ENCODE results near the gene PRDX5. TPM values are rescaled to one million over a fixed set of nuclear protein-coding genes. Genes with fewer than 3 reads are reported as not detected.

Gene PRDX5
- total and polyA plus RNA-seq, 10 of the 15 experiments (the other 5 are each of a cell fraction or from before 2014, with no cell fraction given) = 95.7 to 406 (median 240) TPM

DNA sequence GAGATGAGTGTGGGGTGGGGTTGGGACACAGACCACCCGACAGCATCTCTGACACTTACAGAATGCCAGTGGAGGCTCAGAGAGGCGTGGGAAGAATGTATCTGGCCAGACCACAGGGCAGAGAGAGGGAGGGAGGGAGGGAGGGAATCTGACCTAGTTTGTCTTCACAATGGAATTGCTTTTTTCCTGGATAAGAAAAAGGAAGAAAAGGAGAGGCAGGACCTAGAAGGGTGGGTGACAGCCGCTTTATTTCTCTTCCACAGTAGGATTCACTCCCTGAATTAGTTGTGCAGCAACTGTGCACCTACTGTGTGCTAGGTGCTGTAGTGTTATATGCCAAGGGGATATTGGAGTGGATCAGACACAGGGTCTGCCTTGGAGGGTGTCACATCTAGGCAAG is 23.1 kb upstream of the PRDX5 start:
- in situ Hi-C loops (cut with MboI) = no loop called here
- 22% methylated on average over 2 of the region's 3 CpGs for WGBS (ENCODE audit: insufficient coverage, insufficient replicate concordance, low lambda C conversion rate, missing lambda C conversion rate)
- no peaks in the 10 kb centered on the region for H3K36me3 ChIP-seq (ENCODE audit: control insufficient read depth in 2 of 2, insufficient read depth in 2 of 2, low read length in 1 of 2)
- ChIA-PET POLR2A (interaction anchor here (0.6 to 0.7 kb wide), 6 partner anchors 26 to 734 kb away, joined by 3 to 5 read pairs (median 3); partner anchors contain the start of gene PPP1R14B), RAD21 (ENCODE audit: unreplicated experiment) (no interaction called here), SMC1A (ENCODE audit: uncharacterized antibody, unreplicated experiment) (interaction anchor here (0.7 kb wide), 1 partner anchor 35 kb away, joined by 4 read pairs; no protein-coding TSS in a partner anchor), CTCF (no interaction called here)
- ATAC-seq = no peak
- no peaks in the 10 kb centered on the region for H3K79me2 ChIP-seq (ENCODE audit: control insufficient read depth, insufficient read depth, low read length)
- TF ChIP-seq, protein P1, sequence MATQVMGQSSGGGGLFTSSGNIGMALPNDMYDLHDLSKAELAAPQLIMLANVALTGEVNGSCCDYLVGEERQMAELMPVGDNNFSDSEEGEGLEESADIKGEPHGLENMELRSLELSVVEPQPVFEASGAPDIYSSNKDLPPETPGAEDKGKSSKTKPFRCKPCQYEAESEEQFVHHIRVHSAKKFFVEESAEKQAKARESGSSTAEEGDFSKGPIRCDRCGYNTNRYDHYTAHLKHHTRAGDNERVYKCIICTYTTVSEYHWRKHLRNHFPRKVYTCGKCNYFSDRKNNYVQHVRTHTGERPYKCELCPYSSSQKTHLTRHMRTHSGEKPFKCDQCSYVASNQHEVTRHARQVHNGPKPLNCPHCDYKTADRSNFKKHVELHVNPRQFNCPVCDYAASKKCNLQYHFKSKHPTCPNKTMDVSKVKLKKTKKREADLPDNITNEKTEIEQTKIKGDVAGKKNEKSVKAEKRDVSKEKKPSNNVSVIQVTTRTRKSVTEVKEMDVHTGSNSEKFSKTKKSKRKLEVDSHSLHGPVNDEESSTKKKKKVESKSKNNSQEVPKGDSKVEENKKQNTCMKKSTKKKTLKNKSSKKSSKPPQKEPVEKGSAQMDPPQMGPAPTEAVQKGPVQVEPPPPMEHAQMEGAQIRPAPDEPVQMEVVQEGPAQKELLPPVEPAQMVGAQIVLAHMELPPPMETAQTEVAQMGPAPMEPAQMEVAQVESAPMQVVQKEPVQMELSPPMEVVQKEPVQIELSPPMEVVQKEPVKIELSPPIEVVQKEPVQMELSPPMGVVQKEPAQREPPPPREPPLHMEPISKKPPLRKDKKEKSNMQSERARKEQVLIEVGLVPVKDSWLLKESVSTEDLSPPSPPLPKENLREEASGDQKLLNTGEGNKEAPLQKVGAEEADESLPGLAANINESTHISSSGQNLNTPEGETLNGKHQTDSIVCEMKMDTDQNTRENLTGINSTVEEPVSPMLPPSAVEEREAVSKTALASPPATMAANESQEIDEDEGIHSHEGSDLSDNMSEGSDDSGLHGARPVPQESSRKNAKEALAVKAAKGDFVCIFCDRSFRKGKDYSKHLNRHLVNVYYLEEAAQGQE (IDR thresholded peaks at IDR 0.05; ENCODE audit: low read depth, low read length) = no peak
- H3K27me3 ChIP-seq (replicated peaks in 1 of 2; ENCODE audit: control insufficient read depth in 2 of 2, insufficient read depth in 2 of 2, low read length in 1 of 2) = peaks cover 17 to 26% of the 10 kb centered on the region in 2 experiments
- FAIRE-seq = no peak
- no peaks in the 10 kb centered on the region; the same call in 1 of the 2 replicates for H3K4me1 ChIP-seq (ENCODE audit: control insufficient read depth, insufficient read depth, low read length)
- intact Hi-C loops (cut with micrococcal nuclease; ENCODE audit: unreplicated experiment) = no loop called here
- BruUV-seq (replicated peaks) = no TSS peak
- no peak overlapping the region for H3K27ac ChIP-seq (ENCODE audit: control insufficient read depth, insufficient read depth)
- H4K20me1 ChIP-seq (ENCODE audit: control insufficient read depth, insufficient read depth) = no peaks in the 10 kb centered on the region; the same call in 1 of the 2 replicates
- no peaks in the 10 kb centered on the region for H3K9me3 ChIP-seq (replicated peaks; ENCODE audit: control insufficient read depth, insufficient read depth, low read length)
- no peak overlapping the region for H3K4me2 ChIP-seq (ENCODE audit: control insufficient read depth, insufficient read depth)
- no peak overlapping the region for H2AFZ ChIP-seq (ENCODE audit: control insufficient read depth, low read depth, low read length)
- DNase-seq (ENCODE audit: low read depth, low spot score) = no peak
- no peak overlapping the region for H3K4me3 ChIP-seq
- H3K9ac ChIP-seq (ENCODE audit: control insufficient read depth, insufficient read depth, low read length) = no peak overlapping the region

DNA sequence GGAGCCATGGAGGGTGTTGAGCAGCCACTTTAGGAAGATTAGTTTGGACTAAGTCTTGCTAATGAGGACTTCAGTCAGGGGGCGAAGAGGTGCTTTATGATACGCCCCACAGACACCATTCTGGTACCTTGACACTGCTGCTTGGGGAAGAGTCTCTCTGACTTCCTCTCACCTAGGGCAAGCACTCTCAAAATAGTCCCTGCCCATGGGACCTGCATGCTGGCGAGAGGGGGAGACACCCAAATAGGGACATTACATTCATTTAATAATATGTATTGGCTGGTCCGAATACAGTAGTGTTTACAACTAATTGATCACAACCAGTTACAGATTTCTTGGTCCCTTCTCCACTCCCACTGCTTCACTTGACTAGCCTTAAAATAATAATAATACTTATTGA is 22.2 kb upstream of the PRDX5 start:
- no peaks in the 10 kb centered on the region for H3K79me2 ChIP-seq (ENCODE audit: control insufficient read depth, insufficient read depth, low read length)
- intact Hi-C loops (cut with micrococcal nuclease; ENCODE audit: unreplicated experiment) = no loop called here
- H3K4me2 ChIP-seq (ENCODE audit: control insufficient read depth, insufficient read depth) = no peak overlapping the region
- RAD21 ChIA-PET (ENCODE audit: unreplicated experiment) = no interaction called here
- no peak overlapping the region for H3K4me3 ChIP-seq
- no TSS peak for BruUV-seq (replicated peaks)
- CTCF ChIA-PET = no interaction called here
- no peaks in the 10 kb centered on the region for H3K9me3 ChIP-seq (replicated peaks; ENCODE audit: control insufficient read depth, insufficient read depth, low read length)
- POLR2A ChIA-PET = interaction anchor here (0.6 kb wide), 1 partner anchor 119 kb away, joined by 6 read pairs; no protein-coding TSS in a partner anchor
- H3K27ac ChIP-seq (ENCODE audit: control insufficient read depth, insufficient read depth) = no peak overlapping the region
- peaks cover 20 to 35% of the 10 kb centered on the region in 2 experiments for H3K27me3 ChIP-seq (replicated peaks in 1 of 2; ENCODE audit: control insufficient read depth in 2 of 2, insufficient read depth in 2 of 2, low read length in 1 of 2)
- SMC1A ChIA-PET (ENCODE audit: uncharacterized antibody, unreplicated experiment) = interaction anchor here (0.7 kb wide), 1 partner anchor 36 kb away, joined by 4 read pairs; no protein-coding TSS in a partner anchor
- no peak for ATAC-seq
- H2AFZ ChIP-seq (ENCODE audit: control insufficient read depth, low read depth, low read length) = no peak overlapping the region
- TF ChIP-seq ZNF274 (IDR thresholded peaks at IDR 0.05; ENCODE audit: insufficient read depth, insufficient read length) = no peak
- no peak for TF ChIP-seq JUND (IDR thresholded peaks at IDR 0.05; ENCODE audit: low read depth, low read length)
- no peak for TF ChIP-seq NFXL1 (IDR thresholded peaks at IDR 0.05; ENCODE audit: borderline replicate concordance)
- no peak for TF ChIP-seq WRNIP1 (IDR thresholded peaks at IDR 0.05; ENCODE audit: borderline replicate concordance, low read depth, low read length)
- TF ChIP-seq, protein P2, sequence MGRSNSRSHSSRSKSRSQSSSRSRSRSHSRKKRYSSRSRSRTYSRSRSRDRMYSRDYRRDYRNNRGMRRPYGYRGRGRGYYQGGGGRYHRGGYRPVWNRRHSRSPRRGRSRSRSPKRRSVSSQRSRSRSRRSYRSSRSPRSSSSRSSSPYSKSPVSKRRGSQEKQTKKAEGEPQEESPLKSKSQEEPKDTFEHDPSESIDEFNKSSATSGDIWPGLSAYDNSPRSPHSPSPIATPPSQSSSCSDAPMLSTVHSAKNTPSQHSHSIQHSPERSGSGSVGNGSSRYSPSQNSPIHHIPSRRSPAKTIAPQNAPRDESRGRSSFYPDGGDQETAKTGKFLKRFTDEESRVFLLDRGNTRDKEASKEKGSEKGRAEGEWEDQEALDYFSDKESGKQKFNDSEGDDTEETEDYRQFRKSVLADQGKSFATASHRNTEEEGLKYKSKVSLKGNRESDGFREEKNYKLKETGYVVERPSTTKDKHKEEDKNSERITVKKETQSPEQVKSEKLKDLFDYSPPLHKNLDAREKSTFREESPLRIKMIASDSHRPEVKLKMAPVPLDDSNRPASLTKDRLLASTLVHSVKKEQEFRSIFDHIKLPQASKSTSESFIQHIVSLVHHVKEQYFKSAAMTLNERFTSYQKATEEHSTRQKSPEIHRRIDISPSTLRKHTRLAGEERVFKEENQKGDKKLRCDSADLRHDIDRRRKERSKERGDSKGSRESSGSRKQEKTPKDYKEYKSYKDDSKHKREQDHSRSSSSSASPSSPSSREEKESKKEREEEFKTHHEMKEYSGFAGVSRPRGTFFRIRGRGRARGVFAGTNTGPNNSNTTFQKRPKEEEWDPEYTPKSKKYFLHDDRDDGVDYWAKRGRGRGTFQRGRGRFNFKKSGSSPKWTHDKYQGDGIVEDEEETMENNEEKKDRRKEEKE (IDR thresholded peaks at IDR 0.05) = no peak
- TF ChIP-seq FOS (IDR thresholded peaks at IDR 0.05; ENCODE audit: borderline replicate concordance, extremely low read depth, insufficient read length) = no peak
- no peak for TF ChIP-seq EZH2 (IDR thresholded peaks at IDR 0.05; ENCODE audit: borderline replicate concordance, control insufficient read depth, low read depth, low read length)
- TF ChIP-seq SRF (IDR thresholded peaks at IDR 0.05; ENCODE audit: low read depth in 2 of 2, low read length in 2 of 2) = no peak
- WGBS (ENCODE audit: insufficient coverage, insufficient replicate concordance, low lambda C conversion rate, missing lambda C conversion rate) = 11% methylated on average over 4 of the region's 4 CpGs
- no peak overlapping the region for H3K9ac ChIP-seq (ENCODE audit: control insufficient read depth, insufficient read depth, low read length)
- H3K4me1 ChIP-seq (ENCODE audit: control insufficient read depth, insufficient read depth, low read length) = peaks cover 8% of the 10 kb centered on the region
- in situ Hi-C loops (cut with MboI) = no loop called here
- no peaks in the 10 kb centered on the region for H3K36me3 ChIP-seq (ENCODE audit: control insufficient read depth in 2 of 2, insufficient read depth in 2 of 2, low read length in 1 of 2)
- no peaks in the 10 kb centered on the region; the same call in 1 of the 2 replicates for H4K20me1 ChIP-seq (ENCODE audit: control insufficient read depth, insufficient read depth)
- FAIRE-seq = no peak
- no peak for DNase-seq (ENCODE audit: low read depth, low spot score)

Measured in GM12878 (cell line).